BE2C (cell line): ENCODE data around the gene ADAM19.

Experiments
- DNase-seq: peaks from one replicate; pipeline ENCODE4 v3.0.0-alpha.2; 2020
- H3K27me3 ChIP-seq: fragments of 250-450 bp; sonication (Bioruptor Pico); 2 replicates; pipeline ENCODE4 v1.5.1; 2020; ENCODE audit warnings: mild to moderate bottlenecking
- H3K36me3 ChIP-seq: fragments of 250-450 bp; sonication (Bioruptor Pico); 2 replicates; pipeline ENCODE4 v1.5.1; 2020; ENCODE audit warnings: mild to moderate bottlenecking
- H3K4me1 ChIP-seq: fragments of 250-450 bp; sonication (Bioruptor Pico); 2 replicates; pipeline ENCODE4 v1.5.1; 2020
- H3K4me3 ChIP-seq: 2 replicates; pipeline ENCODE4 v1.5.1; 2011; ENCODE audit warnings: low read depth, low read length
- H3K9me3 ChIP-seq: fragments of 250-450 bp; sonication (Bioruptor Pico); 2 replicates; pipeline ENCODE4 v1.5.1; 2020
- TF ChIP-seq, protein P1 (sequence below): IDR thresholded peaks from 2 replicates; pipeline ENCODE4 v1.5.1; 2012; ENCODE audit warnings: mild to moderate bottlenecking, low read depth, low read length

ADAM19 gene

DNA sequence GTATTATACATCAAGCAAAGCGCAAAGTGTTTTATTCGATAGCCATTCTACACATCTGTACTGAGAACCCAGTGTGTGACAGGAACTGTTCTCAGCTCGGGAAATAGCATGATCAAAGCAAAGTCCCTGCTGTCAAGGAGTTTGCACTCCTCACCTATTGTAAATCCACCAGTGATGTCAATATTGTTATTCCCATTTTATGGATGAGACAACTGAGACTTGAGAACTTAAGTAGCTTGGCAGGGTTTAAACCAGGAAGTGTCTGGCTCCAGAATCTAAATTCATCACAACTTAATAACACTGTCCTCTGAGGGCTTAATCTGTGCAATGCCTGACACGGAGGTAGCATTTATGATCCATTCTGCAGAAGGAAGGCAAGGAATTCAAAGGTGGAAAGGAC, 50.7 kb downstream of the ADAM19 start:
- TF ChIP-seq, protein P1, sequence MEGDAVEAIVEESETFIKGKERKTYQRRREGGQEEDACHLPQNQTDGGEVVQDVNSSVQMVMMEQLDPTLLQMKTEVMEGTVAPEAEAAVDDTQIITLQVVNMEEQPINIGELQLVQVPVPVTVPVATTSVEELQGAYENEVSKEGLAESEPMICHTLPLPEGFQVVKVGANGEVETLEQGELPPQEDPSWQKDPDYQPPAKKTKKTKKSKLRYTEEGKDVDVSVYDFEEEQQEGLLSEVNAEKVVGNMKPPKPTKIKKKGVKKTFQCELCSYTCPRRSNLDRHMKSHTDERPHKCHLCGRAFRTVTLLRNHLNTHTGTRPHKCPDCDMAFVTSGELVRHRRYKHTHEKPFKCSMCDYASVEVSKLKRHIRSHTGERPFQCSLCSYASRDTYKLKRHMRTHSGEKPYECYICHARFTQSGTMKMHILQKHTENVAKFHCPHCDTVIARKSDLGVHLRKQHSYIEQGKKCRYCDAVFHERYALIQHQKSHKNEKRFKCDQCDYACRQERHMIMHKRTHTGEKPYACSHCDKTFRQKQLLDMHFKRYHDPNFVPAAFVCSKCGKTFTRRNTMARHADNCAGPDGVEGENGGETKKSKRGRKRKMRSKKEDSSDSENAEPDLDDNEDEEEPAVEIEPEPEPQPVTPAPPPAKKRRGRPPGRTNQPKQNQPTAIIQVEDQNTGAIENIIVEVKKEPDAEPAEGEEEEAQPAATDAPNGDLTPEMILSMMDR, result no peak
- H3K27me3 ChIP-seq, result no peaks in the 10 kb centered on the region
- no peaks in the 10 kb centered on the region for H3K9me3 ChIP-seq
- no peaks in the 10 kb centered on the region for H3K36me3 ChIP-seq
- no peak for DNase-seq
- no peak overlapping the region for H3K4me3 ChIP-seq
- H3K4me1 ChIP-seq, result no peaks in the 10 kb centered on the region

DNA sequence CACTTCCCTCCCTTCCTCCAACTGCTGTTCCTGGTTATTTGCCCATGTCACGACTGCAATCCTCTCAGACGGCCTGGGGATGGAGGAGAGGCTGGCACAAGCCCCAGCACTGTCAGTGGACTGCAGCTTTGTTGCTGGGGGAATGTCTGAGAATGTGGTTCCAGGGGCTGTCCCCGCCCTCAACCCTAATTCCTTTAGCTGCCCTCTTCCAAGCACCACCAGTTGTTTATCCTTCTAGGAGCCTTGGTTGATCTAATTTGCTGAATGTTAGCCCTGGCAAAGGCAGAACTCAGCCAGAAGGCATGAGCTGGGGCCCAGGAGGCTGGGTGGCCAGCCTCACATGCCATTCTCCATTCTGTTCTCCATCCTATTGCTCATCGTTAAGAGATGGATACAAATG, 51.6 kb downstream of the ADAM19 start:
- Histone ChIP-seq H3K36me3 (no peaks in the 10 kb centered on the region), H3K9me3 (no peaks in the 10 kb centered on the region), H3K4me3 (no peak overlapping the region), H3K4me1 (no peaks in the 10 kb centered on the region), H3K27me3 (no peaks in the 10 kb centered on the region)
- no peak for DNase-seq
- TF ChIP-seq, protein P1, result no peak

DNA sequence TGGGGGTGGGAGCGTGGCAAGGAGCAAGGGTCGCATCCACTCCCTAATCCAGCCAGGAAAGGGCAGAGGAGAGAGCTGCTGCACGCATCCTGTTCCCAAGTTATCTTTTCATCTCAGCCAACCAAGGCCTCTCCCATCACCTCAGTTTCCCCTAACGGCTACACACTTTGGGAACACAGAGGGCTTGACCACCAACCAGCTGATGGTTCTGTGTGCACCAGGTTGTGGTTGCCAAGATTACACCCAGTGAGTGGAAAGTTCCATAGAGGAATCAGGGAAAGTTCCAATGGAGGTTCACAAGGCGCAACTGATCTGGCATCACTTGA, 53.9 kb downstream of the ADAM19 start:
- Histone ChIP-seq H3K27me3 (no peaks in the 10 kb centered on the region), H3K4me3 (no peak overlapping the region), H3K9me3 (no peaks in the 10 kb centered on the region), H3K4me1 (no peaks in the 10 kb centered on the region), H3K36me3 (no peaks in the 10 kb centered on the region)
- TF ChIP-seq, protein P1, result no peak
- no peak for DNase-seq

DNA sequence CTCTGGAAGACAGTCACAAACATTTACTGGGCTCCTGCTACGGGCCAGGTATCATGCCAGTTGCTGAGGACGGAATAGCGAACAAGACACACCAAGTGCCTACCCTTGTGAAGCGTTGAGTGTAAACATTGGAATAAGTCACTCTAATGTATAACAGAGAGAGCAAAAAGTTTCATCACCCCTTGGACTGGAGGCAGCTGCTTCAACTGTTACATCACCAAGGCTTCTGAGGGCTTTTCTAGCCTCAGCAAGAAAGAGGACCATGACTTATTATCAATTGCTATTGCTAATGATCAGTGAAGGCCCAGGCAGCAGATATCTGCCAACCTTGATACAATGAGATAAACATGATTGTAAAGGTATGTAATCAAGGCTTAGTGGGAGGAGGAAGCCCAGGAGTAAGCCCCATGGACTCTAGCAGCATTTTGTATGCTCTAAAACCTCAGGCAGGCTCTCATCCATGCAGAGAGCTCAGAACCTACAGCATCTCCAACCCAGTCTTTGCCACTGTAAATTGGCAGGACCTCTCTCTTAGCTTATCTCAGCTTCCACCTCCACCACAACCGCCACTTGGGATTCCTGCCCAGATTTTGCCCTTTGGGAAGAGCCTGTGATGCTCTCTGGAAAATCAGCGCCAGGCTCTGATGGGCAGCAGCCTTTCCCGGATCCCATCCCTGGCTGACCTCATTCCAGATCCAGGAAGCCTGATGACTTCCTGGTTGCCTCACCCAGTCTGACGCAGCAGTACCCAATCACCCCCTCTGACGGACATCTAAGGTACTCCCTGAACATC, 54.5 kb downstream of the ADAM19 start:
- DNase-seq, result no peak
- Histone ChIP-seq H3K9me3 (no peaks in the 10 kb centered on the region), H3K27me3 (no peaks in the 10 kb centered on the region), H3K4me3 (no peak overlapping the region), H3K36me3 (no peaks in the 10 kb centered on the region), H3K4me1 (no peaks in the 10 kb centered on the region)
- TF ChIP-seq, protein P1, result no peak

DNA sequence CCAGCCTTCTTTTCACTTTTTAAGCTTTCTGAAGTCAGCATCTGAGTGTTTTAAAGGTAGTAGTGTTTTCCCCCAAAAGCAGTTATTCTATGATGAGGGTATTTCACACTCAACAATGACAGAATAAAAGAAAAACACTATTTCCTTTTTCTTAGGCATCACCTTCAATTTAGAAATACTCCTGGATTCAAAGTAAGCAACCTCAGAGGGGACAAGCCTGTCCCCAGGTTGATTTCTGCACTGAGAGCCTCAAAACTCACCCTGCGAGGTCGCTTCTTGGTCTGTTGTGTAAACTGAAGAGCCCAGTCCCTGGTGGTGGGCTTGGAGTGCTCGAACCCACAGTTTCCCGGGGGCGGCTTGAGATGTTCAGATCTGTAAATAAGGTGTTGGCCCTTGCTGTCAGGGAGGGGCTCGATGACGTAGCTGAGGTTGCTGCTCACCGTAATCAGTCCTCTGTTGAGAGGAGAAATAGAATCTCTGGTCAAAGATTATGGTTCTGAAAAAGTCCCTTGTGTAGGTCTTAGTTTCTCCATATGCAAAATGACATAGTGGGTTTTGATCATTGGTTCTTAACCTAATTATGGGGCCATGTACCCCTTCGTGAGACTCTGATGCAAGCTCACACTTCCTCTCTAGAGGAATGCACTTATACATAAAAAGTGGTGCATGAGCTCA, 55.9 kb downstream of the ADAM19 start:
- Histone ChIP-seq H3K36me3 (no peaks in the 10 kb centered on the region), H3K9me3 (no peaks in the 10 kb centered on the region), H3K4me3 (no peak overlapping the region), H3K4me1 (no peaks in the 10 kb centered on the region), H3K27me3 (no peaks in the 10 kb centered on the region)
- TF ChIP-seq, protein P1, result no peak
- no peak for DNase-seq

DNA sequence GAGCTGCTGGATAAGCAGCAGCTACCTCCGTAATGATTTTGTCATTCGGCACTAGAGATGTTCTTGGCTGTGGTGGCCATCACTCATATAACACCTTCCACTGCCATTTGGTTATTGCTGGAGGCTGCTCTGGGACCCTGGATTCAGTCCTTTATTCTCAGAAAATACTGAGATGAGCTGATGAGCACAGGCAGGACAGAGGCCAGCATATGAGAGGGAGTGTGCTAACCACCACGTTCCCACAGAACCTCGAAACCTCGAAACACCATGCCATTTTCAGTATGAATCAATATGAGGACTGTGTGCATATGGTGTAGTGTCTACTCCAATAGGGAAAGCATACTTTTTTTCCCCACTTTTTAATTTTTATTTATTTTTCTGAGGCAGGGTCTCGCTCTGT, 56.6 kb downstream of the ADAM19 start:
- no peaks in the 10 kb centered on the region for H3K9me3 ChIP-seq
- TF ChIP-seq, protein P1, result no peak
- H3K27me3 ChIP-seq, result no peaks in the 10 kb centered on the region
- no peak for DNase-seq
- no peaks in the 10 kb centered on the region for H3K4me1 ChIP-seq
- no peaks in the 10 kb centered on the region for H3K36me3 ChIP-seq
- H3K4me3 ChIP-seq, result no peak overlapping the region
